Body of pancreas (tissue), 4 donors: ENCODE results near the gene MYL4. TPM values are rescaled to one million over a fixed set of nuclear protein-coding genes. Genes with fewer than 3 reads are reported as not detected.
A peak's percentile ranks its signal among the peaks of the same experiment; 100 is the strongest.

Experiments used
- ATAC-seq: fragments of 150-250 bp; one replicate; pipeline ENCODE4 v1.9.1; 2016
- DNase-seq, 4 donors: peaks; one replicate each; pipeline ENCODE4 v3.0.0-alpha.2; 2019
- H3K27ac ChIP-seq, 4 donors: fragments of 200-600 bp; sonication (generic); 1 replicate in 3 of 4; 2 replicates in 1 of 4; pipeline versions ENCODE4 v1.5.1 to v1.6.1; 2016 to 2019; ENCODE audit warnings: mild to moderate bottlenecking in 1 of 4, mixed read lengths in 1 of 4, moderate library complexity in 1 of 4
- H3K27me3 ChIP-seq, 2 donors: fragments of 200-600 bp; sonication (generic); one replicate each; pipeline ENCODE4 v1.6.0; 2016; ENCODE audit warnings: mild to moderate bottlenecking in 1 of 2
- H3K36me3 ChIP-seq, 2 donors: fragments of 200-600 bp; sonication (generic); replicated peaks in 1 of 2; 2 replicates each; pipeline ENCODE4 v1.5.1; 2016; ENCODE audit warnings: low read depth in 2 of 2; ENCODE audit not compliant: insufficient read depth in 1 of 2
- H3K4me1 ChIP-seq: fragments of 200-600 bp; sonication (generic); one replicate; pipeline ENCODE4 v1.6.0; 2016
- H3K4me3 ChIP-seq, 2 donors: fragments of 200-600 bp; sonication (generic); 1 replicate in 1 of 2; 2 replicates in 1 of 2; pipeline ENCODE4 v1.5.1; 2016 to 2019
- H3K9me3 ChIP-seq, 3 donors: fragments of 200-600 bp; sonication (generic); 1 replicate in 2 of 3; 2 replicates in 1 of 3; pipeline ENCODE4 v1.5.1; 2016
- CTCF ChIP-seq, 7 experiments: fragments of 450-650 bp in 4 of 7; fragments of 200-600 bp in 3 of 7; sonication (generic) in 3 of 7; IDR thresholded peaks; one replicate each; pipeline ENCODE4 v1.5.1; 2016 to 2019; ENCODE audit warnings: antibody characterized with exemption in 7 of 7
- POLR2A ChIP-seq, 3 donors: fragments of 450-650 bp; IDR thresholded peaks; one replicate each; pipeline ENCODE4 v1.6.1; 2016; ENCODE audit warnings: antibody characterized with exemption in 3 of 3, mild to moderate bottlenecking in 2 of 3
- WGBS, 2 donors: methylation state at CpG; one replicate each; pipeline ENCODE4 v1.1.5; 2017; 5-methylcytosine and 5-hydroxymethylcytosine counted together
- intact Hi-C: fragments of 100-400 bp; cut with DNase I; formaldehyde crosslinking; loops from one replicate; pipeline ENCODE4 v1.15.1; 2023
- total RNA-seq, 2 donors: library from RNA; depleted of rRNA; stranded (reverse); fragments of >200 nt; gene quantifications; one replicate each; pipeline ENCODE4 v1.1.0, GENCODE V29; 2016

The MYL4 gene
- total RNA-seq, 2 donors from 2014 or later, result not detected

GRCh38 chr17:47192554-47192953, 16.6 kb upstream of the MYL4 start:
- no peak for ATAC-seq
- no peak for DNase-seq
- Histone ChIP-seq H3K27me3 (no peaks in the 10 kb centered on the region), H3K9me3 (no peaks in the 10 kb centered on the region), H3K36me3 (no peaks in the 10 kb centered on the region), H3K4me3 (no peak overlapping the region), H3K27ac (no peak overlapping the region), H3K4me1 (peaks cover 8% of the 10 kb centered on the region)
- intact Hi-C loops, result no loop called here
- 74 to 78% methylated on average over 6 of the region's 6 CpGs for WGBS, 2 donors
- TF ChIP-seq CTCF (IDR thresholded peaks at IDR 0.05), result no peak
- no peak for TF ChIP-seq POLR2A (IDR thresholded peaks at IDR 0.05)

GRCh38 chr17:47193931-47194511, 15.1 kb upstream of the MYL4 start:
- no peak for TF ChIP-seq CTCF (IDR thresholded peaks at IDR 0.05)
- TF ChIP-seq POLR2A (IDR thresholded peaks at IDR 0.05), result no peak
- no peaks in the 10 kb centered on the region for H3K27me3 ChIP-seq
- WGBS, 2 donors, result 98 to 100% methylated on average over 4 of the region's 4 CpGs

GRCh38 chr17:47197821-47198220, 11.3 kb upstream of the MYL4 start:
- no peak overlapping the region for H3K4me3 ChIP-seq
- DNase-seq (no peak), ATAC-seq (no peak)
- TF ChIP-seq CTCF (IDR thresholded peaks at IDR 0.05) (no peak), POLR2A (IDR thresholded peaks at IDR 0.05) (no peak)
- intact Hi-C loops, result no loop called here
- H3K27me3 ChIP-seq, result no peaks in the 10 kb centered on the region
- no peak overlapping the region for H3K27ac ChIP-seq
- H3K36me3 ChIP-seq, result no peaks in the 10 kb centered on the region
- H3K9me3 ChIP-seq, result no peaks in the 10 kb centered on the region
- no peaks in the 10 kb centered on the region for H3K4me1 ChIP-seq

More at GRCh38 chr17:47193931-47194511, 15.1 kb upstream of the MYL4 start:
- DNase-seq, result no peak
- Histone ChIP-seq H3K4me3 (no peak overlapping the region), H3K27ac (no peak overlapping the region), H3K9me3 (no peaks in the 10 kb centered on the region), H3K4me1 (no peaks in the 10 kb centered on the region), H3K36me3 (no peaks in the 10 kb centered on the region)
- intact Hi-C loops, result no loop called here
- no peak for ATAC-seq

- WGBS, 2 donors, result 94 to 96% methylated on average over 8 of the region's 8 CpGs
Measured at GRCh38 chr17:47199627-47200324, 9.4 kb upstream of the MYL4 start.

More at GRCh38 chr17:47199627-47200324, 9.4 kb upstream of the MYL4 start:
- TF ChIP-seq POLR2A (IDR thresholded peaks at IDR 0.05) (no peak), CTCF (IDR thresholded peaks at IDR 0.05) (no peak)
- H3K9me3 ChIP-seq, result no peaks in the 10 kb centered on the region
- H3K4me3 ChIP-seq, result no peak overlapping the region
- intact Hi-C loops, result no loop called here
- peaks cover 2% of the 10 kb centered on the region for H3K4me1 ChIP-seq
- no peak for DNase-seq
- ATAC-seq, result no peak
- H3K36me3 ChIP-seq, result no peaks in the 10 kb centered on the region
- no peaks in the 10 kb centered on the region for H3K27me3 ChIP-seq
- H3K27ac ChIP-seq, result peak overlapping the region in 1 of 4 donors; percentile 52
